Inflammatory macrophage treated with lipopolysaccharide for 1 hour (primary cell): ENCODE results near the gene PDRG1.

Source experiments
- DNase-seq, 2 donors: peaks; one replicate each; pipeline ENCODE4 v3.0.0-alpha.2; 2020 to 2022

The PDRG1 gene

GRCh38 chr20:31951530-31952453, at the start of gene PDRG1:
Gene PDRG1 (minus strand): TSS chr20:31952046. CDS start chr20:31951961, 85 bp downstream.
- DNase-seq: peak; percentile 95 to 99

- no peak for DNase-seq
Observed at GRCh38 chr20:31998246-31998645, 46.4 kb upstream of the PDRG1 start.

- no peak for DNase-seq
Observed at GRCh38 chr20:31996996-31997395, 45.1 kb upstream of the PDRG1 start.

GRCh38 chr20:31992086-31992485, 40.2 kb upstream of the PDRG1 start:
- no peak for DNase-seq

- no peak for DNase-seq
Observed at GRCh38 chr20:31991339-31991705, 39.5 kb upstream of the PDRG1 start.

GRCh38 chr20:31990641-31991338, 38.9 kb upstream of the PDRG1 start:
- no peak for DNase-seq

- no peak for DNase-seq
Observed at GRCh38 chr20:31989030-31989645, 37.3 kb upstream of the PDRG1 start.

GRCh38 chr20:31988430-31989015, 36.7 kb upstream of the PDRG1 start:
- DNase-seq: no peak

GRCh38 chr20:31987744-31988143, 35.9 kb upstream of the PDRG1 start:
- no peak for DNase-seq

GRCh38 chr20:31984981-31985471, 33.2 kb upstream of the PDRG1 start:
- no peak for DNase-seq

GRCh38 chr20:31981784-31982183, 29.9 kb upstream of the PDRG1 start:
- no peak for DNase-seq

- no peak for DNase-seq
Observed at GRCh38 chr20:31979713-31980426, 28.0 kb upstream of the PDRG1 start.

- DNase-seq: no peak
Observed at GRCh38 chr20:31977080-31977479, 25.2 kb upstream of the PDRG1 start.

GRCh38 chr20:31975874-31976273, 24.0 kb upstream of the PDRG1 start:
- DNase-seq: no peak

- DNase-seq: no peak
Observed at GRCh38 chr20:31974951-31975487, 23.2 kb upstream of the PDRG1 start.

- no peak for DNase-seq
Observed at GRCh38 chr20:31974296-31974695, 22.4 kb upstream of the PDRG1 start.

GRCh38 chr20:31972471-31973021, 20.7 kb upstream of the PDRG1 start:
- DNase-seq: no peak

GRCh38 chr20:31969991-31970390, 18.1 kb upstream of the PDRG1 start:
- DNase-seq: no peak

- peak; percentile 29 to 83 for DNase-seq
Observed at GRCh38 chr20:31968291-31969126, 16.7 kb upstream of the PDRG1 start.

GRCh38 chr20:31967830-31968249, 16.0 kb upstream of the PDRG1 start, which contains the start of gene XKR7:
Gene XKR7 (plus strand): TSS chr20:31968151. CDS start chr20:31968176, 25 bp downstream.
- peak; percentile 6 to 42 for DNase-seq
